GM12878 (cell line): ENCODE data around the gene EIF3B. TPM values are rescaled to one million over a fixed set of nuclear protein-coding genes. Genes with fewer than 3 reads are reported as not detected.

Source experiments
- E2F4 ChIP-seq: IDR thresholded peaks from 2 replicates; pipeline ENCODE4 v1.6.1; 2012; ENCODE audit warnings: low read depth, low read length, improper control_type of control experiment
- FOXK2 ChIP-seq: fragments of 450-650 bp; IDR thresholded peaks from 2 replicates; pipeline ENCODE4 v1.6.1; 2017; ENCODE audit warnings: mild to moderate bottlenecking, moderate library complexity
- GABPA ChIP-seq: IDR thresholded peaks from 2 replicates; pipeline ENCODE4 v1.6.1; 2014; ENCODE audit warnings: antibody characterized with exemption, low read depth, mild to moderate bottlenecking, inconsistent platforms
- GATAD2B ChIP-seq: fragments of 450-650 bp; conservative IDR thresholded peaks from 2 replicates; pipeline ENCODE4 v1.6.1; 2017; ENCODE audit warnings: low read depth, mild to moderate bottlenecking, moderate library complexity
- IRF4 ChIP-seq: IDR thresholded peaks from 2 replicates; pipeline ENCODE4 v1.6.1; 2011; ENCODE audit warnings: low read depth, low read length
- KDM1A ChIP-seq: fragments of 200-600 bp; sonication (generic); IDR thresholded peaks from 2 replicates; pipeline ENCODE4 v1.6.1; 2016; ENCODE audit warnings: borderline replicate concordance
- MTA3 ChIP-seq: IDR thresholded peaks from 2 replicates; pipeline ENCODE4 v1.6.1; 2012; ENCODE audit warnings: low read length, inconsistent platforms, borderline replicate concordance
- NR2C2 ChIP-seq: IDR thresholded peaks from 2 replicates; pipeline ENCODE4 v1.6.1; 2011; ENCODE audit warnings: borderline replicate concordance, low read depth; ENCODE audit not compliant: control insufficient read depth, insufficient read length
- PKNOX1 ChIP-seq: fragments of 450-650 bp; IDR thresholded peaks from 2 replicates; pipeline ENCODE4 v1.6.1; 2016; ENCODE audit warnings: mild to moderate bottlenecking
- RAD51 ChIP-seq: fragments of 450-650 bp; IDR thresholded peaks from 2 replicates; pipeline ENCODE4 v1.6.1; 2016; ENCODE audit warnings: moderate library complexity, mild to moderate bottlenecking, inconsistent platforms
- RCOR1 ChIP-seq: conservative IDR thresholded peaks from 2 replicates; pipeline ENCODE4 v1.6.1; 2012; ENCODE audit warnings: low read depth, low read length, improper control_type of control experiment
- SMAD1 ChIP-seq: fragments of 450-650 bp; IDR thresholded peaks from 2 replicates; pipeline ENCODE4 v1.6.1; 2018; ENCODE audit warnings: mild to moderate bottlenecking, low read depth; ENCODE audit not compliant: partially characterized antibody
- TBL1XR1 ChIP-seq: IDR thresholded peaks from 2 replicates; pipeline ENCODE4 v1.6.1; 2012; ENCODE audit warnings: low read depth, low read length, improper control_type of control experiment
- WRNIP1 ChIP-seq: IDR thresholded peaks from 2 replicates; pipeline ENCODE4 v1.6.1; 2011; ENCODE audit warnings: low read depth, low read length, improper control_type of control experiment, borderline replicate concordance
- ZBTB40 ChIP-seq: fragments of 450-650 bp; IDR thresholded peaks from 2 replicates; pipeline ENCODE4 v1.6.1; 2016; ENCODE audit warnings: mild to moderate bottlenecking, moderate library complexity, borderline replicate concordance
- ZNF217 ChIP-seq: fragments of 450-650 bp; IDR thresholded peaks from 2 replicates; pipeline ENCODE4 v1.6.1; 2017; ENCODE audit warnings: antibody characterized with exemption, mild to moderate bottlenecking
- ZNF274 ChIP-seq: IDR thresholded peaks from one replicate; pipeline ENCODE4 v1.8.0; 2011; ENCODE audit not compliant: insufficient read length, insufficient read depth
- ZSCAN29 ChIP-seq: fragments of 450-650 bp; IDR thresholded peaks from 2 replicates; pipeline ENCODE4 v1.6.1; 2017; ENCODE audit warnings: mild to moderate bottlenecking, moderate library complexity
- polyA plus RNA-seq, 11 experiments: library from polyadenylated mRNA; depleted of rRNA in 4 of 11; unstranded in 6 of 11; stranded (reverse) in 5 of 11; fragments of >200 nt; fragmentation: Nextera tagmentation in 4 of 11; fragmentation: Illumina TruSeq in 1 of 11; extraction: Ambion mirVana in 4 of 11; extraction: Trizol in 1 of 11; gene quantifications; 1 replicate in 1 of 11; 2 replicates in 10 of 11; pipeline versions ENCODE4 v1.2.1 to v1.2.3, GENCODE V29; 2011 to 2016; ENCODE audit warnings: inconsistent platforms in 2 of 11, missing spikeins in 2 of 11, low read depth in 1 of 11
- total RNA-seq, 4 experiments: library from RNA; depleted of rRNA in 3 of 4; stranded (reverse); fragments of >200 nt in 3 of 4; fragmentation: Illumina TruSeq in 1 of 4; extraction: Trizol in 1 of 4; gene quantifications; 2 replicates each; pipeline versions ENCODE4 v1.2.1 to v1.2.3, GENCODE V29; 2013 to 2021
- TF ChIP-seq, protein P1 (sequence below): fragments of 450-650 bp; formaldehyde crosslinking; IDR thresholded peaks from 2 replicates; pipeline ENCODE4 v1.4.0; 2022; ENCODE audit warnings: mild to moderate bottlenecking, moderate library complexity

Gene EIF3B
- total and polyA plus RNA-seq, 10 of the 15 experiments (the other 5 are each of a cell fraction or from before 2014, with no cell fraction given), result 17.6 to 275 (median 153) TPM

DNA sequence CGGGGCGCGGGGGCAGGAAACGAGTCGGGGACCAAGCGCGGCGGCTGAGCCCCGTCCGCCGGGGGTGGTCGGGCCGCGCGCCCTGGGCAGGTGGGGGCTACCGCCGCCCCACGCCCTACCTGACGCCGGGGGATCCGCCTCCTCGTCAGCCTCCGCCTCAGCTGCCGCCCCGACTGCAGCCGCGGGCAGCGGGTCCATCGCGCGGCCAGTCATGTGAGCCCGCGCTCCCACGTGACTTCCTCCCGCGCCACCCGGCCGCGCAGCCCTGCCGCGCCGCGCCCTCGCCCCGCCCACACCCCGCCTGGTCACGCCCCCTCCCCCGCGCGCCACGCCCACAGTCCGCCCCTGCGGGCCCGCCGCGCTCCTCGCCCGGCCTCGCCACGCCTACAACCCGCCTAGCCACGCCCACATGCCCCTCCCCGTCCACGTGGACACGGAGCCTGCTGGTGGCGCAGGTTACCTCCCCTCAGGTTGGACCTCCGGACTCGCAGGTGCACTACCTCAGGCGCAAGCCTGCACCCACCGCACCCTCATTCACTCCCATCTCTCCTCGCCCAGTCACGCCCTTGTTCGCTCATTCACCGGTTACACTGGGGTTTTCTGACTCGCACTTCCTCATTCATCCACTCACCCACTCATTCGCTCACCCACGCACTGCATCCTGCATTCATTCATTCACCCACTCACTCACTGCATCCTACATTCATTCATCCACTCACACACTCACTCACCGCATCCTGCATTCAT, 40.2 kb upstream of the EIF3B start, which contains the start of gene SNX8 (continued):
- TF ChIP-seq ZBTB40, result no peak
- TF ChIP-seq ZNF217, result no peak; the same call in 1 of the 2 replicates
- TF ChIP-seq NR2C2, result no peak
- no peak for TF ChIP-seq ZSCAN29
- 0 out of 2 replicates have a peak, but pooled peaks have one; percentile 48 for TF ChIP-seq IRF4
- no peak for TF ChIP-seq TBL1XR1
- TF ChIP-seq E2F4, result no peak
- no peak for TF ChIP-seq GABPA
- TF ChIP-seq MTA3, result no peak
- TF ChIP-seq, protein P1, sequence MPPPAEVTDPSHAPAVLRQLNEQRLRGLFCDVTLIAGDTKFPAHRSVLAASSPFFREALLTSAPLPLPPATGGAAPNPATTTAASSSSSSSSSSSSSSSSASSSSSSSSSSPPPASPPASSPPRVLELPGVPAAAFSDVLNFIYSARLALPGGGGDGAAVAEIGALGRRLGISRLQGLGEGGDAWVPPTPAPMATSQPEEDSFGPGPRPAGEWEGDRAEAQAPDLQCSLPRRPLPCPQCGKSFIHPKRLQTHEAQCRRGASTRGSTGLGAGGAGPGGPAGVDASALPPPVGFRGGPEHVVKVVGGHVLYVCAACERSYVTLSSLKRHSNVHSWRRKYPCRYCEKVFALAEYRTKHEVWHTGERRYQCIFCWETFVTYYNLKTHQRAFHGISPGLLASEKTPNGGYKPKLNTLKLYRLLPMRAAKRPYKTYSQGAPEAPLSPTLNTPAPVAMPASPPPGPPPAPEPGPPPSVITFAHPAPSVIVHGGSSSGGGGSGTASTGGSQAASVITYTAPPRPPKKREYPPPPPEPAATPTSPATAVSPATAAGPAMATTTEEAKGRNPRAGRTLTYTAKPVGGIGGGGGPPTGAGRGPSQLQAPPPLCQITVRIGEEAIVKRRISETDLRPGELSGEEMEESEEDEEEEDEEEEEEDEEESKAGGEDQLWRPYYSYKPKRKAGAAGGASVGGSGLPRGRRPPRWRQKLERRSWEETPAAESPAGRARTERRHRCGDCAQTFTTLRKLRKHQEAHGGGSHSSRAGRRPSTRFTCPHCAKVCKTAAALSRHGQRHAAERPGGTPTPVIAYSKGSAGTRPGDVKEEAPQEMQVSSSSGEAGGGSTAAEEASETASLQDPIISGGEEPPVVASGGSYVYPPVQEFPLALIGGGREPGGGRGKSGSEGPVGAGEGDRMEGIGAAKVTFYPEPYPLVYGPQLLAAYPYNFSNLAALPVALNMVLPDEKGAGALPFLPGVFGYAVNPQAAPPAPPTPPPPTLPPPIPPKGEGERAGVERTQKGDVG, result no peak
- TF ChIP-seq ZNF274, result no peak
- peak; percentile 73 for TF ChIP-seq GATAD2B
- TF ChIP-seq FOXK2, result no peak
- TF ChIP-seq PKNOX1, result peak; percentile 26; the same call in 1 of the 2 replicates
- TF ChIP-seq KDM1A, result no peak
- peak; percentile 65 for TF ChIP-seq RAD51
- no peak for TF ChIP-seq SMAD1
- no peak for TF ChIP-seq RCOR1
- TF ChIP-seq WRNIP1, result no peak
